Cardiac septum (tissue), 1 donor: ENCODE measurements around the gene DENND1A. TPM values are rescaled to one million over a fixed set of nuclear protein-coding genes. Genes with fewer than 3 reads are reported as not detected.

Source experiments
- DNase-seq: peaks from one replicate; pipeline ENCODE4 v3.0.0-alpha.2; 2020; ENCODE audit warnings: low spot score
- intact Hi-C: fragments of 100-400 bp; cut with DNase I; formaldehyde crosslinking; loops from one replicate; pipeline ENCODE4 v1.14.0; 2022
- total RNA-seq: library from RNA; stranded (reverse); fragmentation: NEBNext Ultra II Directional; extraction: Animal tissue kit (Norgen Biotek cat#: 25700); gene quantifications from one replicate; pipeline ENCODE4 v1.2.1, GENCODE V29; 2021
- donor health status: DM: no; HTN: no; CAD: no.

Gene DENND1A
- total RNA-seq, 1 donor from 2014 or later, result 16.0 TPM

DNA sequence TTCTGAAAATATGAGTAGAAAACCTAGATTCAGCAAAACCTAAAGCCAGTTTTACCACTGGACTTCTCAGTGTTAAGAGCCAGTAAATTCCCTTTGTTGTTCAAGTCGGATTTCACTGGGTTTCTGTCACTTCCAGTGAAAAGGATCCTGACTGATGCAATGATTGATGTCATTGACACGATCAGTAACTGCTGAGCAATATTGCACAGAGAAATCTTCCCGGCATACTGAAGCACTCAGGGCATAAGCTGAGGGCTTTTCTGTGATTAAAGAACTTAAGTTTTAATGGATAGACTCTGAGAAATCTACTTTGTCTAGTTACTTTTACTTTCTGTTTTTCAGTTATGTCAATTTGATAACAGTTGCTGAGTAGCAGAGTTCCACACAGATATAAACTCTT lies 61.9 kb downstream of the DENND1A start:
- DNase-seq, result no peak
- intact Hi-C loops, result no loop called here

DNA sequence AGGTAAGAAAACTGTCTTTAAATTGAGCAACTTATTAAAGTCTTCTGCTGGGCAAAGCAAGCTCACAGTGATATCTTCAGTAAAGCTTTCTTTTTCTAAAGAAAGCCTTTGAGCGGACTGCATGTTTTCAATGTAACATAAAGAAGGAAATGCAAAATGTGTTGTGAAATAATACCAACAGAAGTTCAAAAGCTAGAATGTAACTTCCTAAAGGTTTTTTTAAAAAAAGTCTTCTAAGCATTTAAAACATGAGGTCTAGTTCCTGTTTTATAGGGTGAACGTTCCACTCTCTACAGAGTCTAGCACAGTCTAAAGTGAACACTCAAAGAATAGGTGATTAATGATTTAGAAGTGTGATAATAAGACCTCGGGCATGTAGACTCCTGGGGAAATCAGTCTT lies 62.9 kb downstream of the DENND1A start:
- no peak for DNase-seq
- intact Hi-C loops, result no loop called here

DNA sequence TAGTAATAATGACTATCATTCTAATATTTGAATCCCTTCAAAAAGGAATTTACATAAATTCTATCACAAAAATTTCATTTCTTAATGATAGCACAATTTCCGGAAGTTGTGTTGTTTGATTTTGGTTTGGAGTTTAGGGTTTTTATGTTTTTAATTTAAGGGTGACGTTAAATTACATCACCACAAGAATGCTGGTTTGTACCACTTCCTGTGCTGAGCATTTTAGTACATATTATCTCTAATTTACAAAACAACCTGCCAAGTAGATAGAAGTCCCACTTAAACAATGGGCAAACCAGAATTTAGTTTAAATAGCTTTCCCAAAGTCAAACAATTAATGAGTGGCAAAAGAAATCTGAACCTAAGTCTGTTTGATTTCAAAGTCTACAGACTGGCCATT lies 63.4 kb downstream of the DENND1A start:
- no peak for DNase-seq
- intact Hi-C loops, result no loop called here

DNA sequence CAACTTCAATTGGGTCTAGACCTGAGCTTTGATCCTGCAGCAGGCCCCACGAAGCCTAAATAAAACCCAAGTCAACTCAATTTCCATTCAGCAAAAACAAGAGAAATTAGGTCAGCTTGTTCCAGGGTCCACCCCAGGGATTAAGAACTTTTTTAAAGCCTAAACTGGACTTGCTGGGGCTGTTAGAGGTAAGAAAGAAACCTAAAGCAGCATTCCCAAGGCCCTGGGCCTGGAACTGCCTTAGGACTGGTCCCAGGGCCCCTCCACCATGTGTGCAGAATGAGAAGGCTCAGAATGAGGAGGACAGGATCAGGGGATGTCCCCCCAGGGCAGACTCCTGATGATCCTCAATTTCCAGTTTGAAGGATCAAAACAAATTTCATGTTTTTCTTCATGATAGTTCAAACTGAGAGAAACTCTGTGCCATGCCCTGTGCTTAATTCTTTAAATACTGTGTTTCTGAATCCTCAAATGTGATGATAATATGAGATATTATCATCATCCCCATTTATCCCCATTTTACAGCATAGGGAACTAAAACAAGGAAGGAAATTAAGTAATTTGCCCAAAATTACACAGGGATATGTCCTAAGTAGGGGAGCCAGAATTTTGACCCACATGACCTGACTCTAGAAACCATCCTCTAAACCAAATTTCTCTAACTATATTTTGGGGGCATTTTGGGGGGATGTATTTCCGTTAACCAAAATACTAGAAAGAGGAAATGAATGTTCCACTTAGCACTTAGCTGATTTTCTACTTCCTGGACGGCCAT lies 64.5 kb downstream of the DENND1A start:
- intact Hi-C loops, result no loop called here
- no peak for DNase-seq

DNA sequence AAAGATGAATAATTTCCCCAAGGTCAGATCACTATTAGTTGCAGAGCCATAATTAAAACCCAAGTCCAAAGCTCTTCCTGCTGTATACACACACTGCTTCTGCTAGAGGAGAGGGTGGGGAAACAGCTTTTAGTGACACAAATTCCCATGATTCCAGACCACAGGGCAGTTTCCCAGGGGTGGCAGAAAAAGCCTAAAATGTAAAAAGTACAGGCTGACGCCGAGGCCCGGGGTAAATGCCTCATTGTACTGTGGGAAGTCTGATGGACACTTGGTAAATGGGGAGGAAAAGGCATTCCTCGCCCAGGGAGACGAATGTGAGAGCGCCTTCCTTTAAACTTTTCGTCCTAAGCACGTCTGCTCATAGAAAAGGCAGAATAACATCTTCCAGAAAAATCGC lies 65.7 kb downstream of the DENND1A start:
- intact Hi-C loops, result no loop called here
- DNase-seq, result no peak

DNA sequence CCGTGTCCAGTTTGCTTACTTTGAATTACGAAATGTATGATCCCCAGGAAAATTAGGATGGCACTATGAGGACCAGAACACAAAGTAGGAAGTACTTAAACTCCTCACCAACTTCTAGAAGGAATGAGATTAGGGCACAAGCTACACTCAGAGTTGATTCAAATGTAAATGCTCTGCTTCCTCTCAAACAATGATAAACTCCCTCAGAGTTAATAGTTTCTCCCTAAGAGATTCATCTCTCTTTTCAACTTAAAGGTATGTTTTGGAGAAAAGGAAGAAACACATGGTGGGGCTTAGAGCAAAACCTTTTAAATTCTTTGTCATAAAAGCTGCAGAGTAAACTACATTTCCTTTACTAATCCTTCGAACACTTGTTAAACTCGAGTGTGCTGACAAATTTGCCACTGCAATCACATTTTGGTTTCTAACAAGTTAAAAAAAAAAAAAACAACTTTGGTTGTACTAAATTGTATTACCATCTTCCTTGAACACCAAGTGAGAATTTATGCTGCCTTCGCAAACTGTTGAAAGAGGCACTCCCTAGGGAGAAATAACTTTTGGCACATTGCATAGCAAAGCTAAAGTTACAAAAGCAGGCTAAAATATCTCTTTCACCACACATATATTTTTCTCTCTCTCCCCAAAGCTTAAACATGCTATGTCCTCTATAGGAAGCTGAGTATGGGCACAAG lies 66.6 kb downstream of the DENND1A start:
- intact Hi-C loops, result no loop called here

DNA sequence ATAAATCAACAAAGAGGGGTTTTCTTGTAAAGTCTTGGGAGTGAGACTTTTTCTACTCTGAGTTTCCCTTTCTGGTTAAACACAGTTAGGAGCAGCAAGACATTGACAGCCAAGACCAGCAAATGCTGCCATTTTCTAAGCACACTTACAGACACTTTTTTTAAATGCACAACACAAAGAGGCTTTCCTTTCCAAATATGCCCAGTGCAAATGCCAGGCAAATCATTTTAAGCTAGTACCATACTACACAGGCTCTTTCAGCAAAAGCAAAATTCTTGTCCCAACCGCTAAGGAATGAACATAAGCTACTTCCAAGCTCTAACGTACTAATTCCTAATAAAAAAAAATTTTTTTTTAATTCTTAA lies 68.2 kb downstream of the DENND1A start:
- no peak for DNase-seq
- intact Hi-C loops, result no loop called here

More for the DNA sequence above, 66.6 kb downstream of the DENND1A start:
- DNase-seq, result no peak

DNA sequence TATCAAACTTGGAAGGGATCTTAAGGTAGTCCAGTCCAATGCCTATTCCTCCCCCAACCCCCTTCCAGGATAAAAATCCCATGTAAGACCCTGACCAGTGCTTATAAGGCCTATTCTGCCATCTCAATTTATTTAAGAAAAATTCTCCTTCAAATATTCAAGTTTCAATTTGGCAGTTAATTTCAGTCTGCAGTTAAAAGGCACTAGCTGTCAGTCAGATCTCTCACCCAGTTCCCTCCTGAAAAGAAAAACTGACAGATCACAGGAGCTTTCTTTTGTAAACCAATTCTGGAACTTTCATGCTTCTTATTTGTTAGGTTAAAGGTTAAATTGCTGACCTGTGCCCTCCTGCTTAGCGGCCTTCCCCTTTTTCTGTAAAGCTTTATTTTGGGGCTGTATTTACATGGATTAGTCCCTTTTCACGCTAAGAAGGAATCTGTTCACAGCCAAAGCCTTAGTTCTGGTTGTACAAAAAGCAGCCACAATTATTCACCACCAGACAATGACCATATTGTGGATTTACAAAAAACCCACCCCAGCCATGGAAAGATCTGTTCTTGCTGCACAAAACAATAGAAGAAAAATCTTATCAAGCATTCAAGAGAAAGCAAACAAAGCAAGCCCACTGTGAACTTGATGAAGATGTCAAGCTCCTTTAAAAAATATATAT lies 68.7 kb downstream of the DENND1A start:
- intact Hi-C loops, result no loop called here

DNA sequence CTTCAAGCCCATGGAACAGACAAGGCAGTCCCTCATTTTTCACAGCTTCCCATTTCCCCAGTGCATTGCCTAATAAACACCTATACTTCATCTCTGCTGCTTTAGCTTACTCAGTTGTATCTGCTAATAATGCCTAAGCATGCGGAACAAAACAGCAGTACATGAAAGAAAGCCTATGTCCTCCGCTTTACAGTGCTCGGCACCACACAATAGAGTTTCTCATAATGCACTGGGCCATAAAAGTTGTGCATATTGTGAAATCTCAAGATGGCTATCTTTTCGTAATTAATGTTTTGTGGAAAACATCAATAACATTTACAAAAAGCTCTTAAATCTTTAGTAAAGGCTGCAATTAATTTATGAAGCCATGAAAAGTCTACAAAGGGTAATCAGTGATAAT lies 69.3 kb downstream of the DENND1A start:
- intact Hi-C loops, result no loop called here
- no peak for DNase-seq

More for the DNA sequence above, 68.7 kb downstream of the DENND1A start:
- no peak for DNase-seq

DNA sequence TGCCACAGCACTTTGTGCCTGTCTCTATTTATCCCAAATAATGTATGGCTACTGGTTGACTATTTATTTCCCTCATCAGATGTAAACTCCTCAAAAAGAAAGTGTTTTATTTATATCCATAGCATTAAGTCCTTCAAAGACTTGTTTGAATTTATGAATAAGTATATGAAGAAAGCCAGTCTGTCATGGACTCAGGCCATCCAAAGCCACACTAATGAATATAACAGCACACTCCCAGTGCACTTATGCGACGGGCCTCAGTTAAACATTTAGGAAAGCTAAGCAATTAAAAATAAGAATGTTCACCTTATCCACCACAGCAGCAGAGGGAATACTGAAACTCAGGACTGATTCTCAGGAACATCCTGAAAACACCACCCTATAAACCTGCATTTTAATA lies 77.5 kb downstream of the DENND1A start:
- DNase-seq, result no peak
- intact Hi-C loops, result no loop called here

DNA sequence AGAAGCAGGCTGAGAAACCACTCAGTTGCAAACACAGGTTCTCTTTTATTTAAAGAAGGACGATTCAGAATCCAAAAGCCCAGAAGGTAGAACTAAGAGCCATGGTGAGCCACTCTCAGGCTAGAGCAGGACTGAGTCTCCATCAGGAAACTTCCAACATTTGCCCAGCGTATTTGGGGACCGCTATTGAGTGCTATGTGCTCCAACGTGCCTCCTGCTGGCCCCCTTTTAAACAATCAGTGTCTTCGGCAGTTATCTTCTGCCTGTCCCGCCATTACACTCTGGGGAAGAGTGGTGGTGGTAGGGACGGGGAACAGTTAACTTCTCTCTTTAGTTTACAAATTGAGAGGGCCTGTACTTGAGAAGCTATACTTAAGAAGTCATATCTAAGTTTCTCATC lies 78.1 kb downstream of the DENND1A start:
- no peak for DNase-seq
- intact Hi-C loops, result no loop called here

DNA sequence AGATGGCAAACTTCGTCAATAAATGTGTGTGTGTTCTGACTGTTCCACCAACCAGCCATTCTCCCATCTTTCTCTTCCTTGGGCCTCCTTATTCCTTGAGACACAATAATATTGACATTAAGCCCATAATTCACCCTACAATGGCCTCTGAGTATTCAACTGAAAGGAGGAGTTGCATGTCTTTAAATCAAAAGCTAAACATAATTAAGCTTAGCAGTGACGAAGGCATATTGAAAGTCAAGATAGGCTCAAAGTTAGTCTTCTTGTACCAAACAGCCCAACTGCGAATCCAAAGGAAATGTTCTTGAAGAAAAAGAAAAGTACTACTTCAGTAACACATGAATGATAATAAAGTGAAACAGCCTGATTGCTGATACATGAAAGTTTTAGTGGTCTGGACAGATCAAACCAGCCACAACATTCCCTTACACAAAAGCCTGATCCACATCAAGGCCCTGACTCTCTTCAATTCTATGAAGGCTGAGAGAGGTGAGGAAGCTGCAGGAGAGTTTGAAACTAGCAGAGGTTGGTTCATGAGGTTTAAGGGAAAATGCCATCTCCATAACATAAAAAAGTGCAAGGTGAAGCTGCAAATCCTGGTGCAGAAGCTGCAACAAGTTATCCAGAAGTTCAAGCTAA lies 81.4 kb downstream of the DENND1A start:
- DNase-seq, result no peak
- intact Hi-C loops, result no loop called here

DNA sequence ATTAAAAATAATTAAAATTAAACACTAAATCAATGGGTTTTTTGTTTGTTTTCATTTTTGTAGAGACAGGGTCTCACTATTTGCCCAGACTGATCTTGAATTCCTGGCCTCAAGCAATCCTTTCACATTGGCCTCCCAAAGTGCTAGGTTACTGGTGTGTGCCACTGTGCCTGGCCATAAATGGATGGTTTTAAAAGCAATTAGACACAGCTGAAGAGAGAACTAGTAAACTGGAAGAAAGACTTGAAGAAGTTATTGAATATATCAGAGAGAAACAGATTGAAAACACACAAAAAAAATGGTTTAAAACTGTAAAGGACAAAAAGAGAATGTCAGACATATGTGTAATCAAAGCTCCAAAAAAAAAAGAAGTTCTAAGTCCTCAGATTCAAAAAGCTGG lies 83.0 kb downstream of the DENND1A start:
- intact Hi-C loops, result no loop called here

DNA sequence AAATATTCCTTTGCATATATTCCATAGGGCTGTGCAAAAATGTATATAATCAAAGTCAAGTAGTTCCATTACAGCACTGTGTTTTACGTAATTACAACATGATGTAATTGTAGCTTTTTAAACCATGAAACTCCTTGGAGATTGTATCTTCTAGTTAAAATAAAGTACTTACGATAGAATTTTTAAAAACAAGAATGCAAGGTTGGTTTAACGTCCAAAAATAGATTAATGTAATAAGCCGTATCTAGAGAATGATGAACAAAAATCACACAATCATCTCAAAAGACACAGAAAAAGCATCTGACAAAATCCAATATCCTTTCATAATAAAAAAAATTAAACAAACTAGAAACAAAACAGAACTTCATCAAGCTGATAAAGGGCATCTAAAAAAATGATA lies 86.2 kb downstream of the DENND1A start:
- DNase-seq, result no peak
- intact Hi-C loops, result no loop called here

More for the DNA sequence above, 83.0 kb downstream of the DENND1A start:
- no peak for DNase-seq

DNA sequence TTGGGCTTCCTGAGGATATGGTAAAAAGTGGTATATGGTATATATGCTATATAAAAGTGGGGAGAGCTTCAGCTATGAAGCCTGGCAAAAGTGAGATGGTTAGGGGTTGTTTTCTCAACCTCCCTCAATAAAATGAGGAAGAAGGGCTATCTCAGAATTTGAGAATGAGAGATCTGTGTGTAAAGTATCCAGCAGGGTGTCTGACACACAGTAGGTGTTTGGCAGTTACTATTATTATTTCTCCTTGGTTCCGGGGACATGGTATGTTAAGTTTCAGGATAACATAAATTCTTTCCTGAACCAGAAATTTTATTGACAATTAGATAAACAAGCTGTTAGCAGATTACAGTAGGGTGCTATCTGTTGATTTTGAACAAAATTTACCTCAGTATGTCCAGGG lies 94.1 kb downstream of the DENND1A start:
- intact Hi-C loops, result loop anchor here (10.0 kb wide), 1 partner anchor 261 kb away; no protein-coding TSS in a partner anchor
- no peak for DNase-seq

DNA sequence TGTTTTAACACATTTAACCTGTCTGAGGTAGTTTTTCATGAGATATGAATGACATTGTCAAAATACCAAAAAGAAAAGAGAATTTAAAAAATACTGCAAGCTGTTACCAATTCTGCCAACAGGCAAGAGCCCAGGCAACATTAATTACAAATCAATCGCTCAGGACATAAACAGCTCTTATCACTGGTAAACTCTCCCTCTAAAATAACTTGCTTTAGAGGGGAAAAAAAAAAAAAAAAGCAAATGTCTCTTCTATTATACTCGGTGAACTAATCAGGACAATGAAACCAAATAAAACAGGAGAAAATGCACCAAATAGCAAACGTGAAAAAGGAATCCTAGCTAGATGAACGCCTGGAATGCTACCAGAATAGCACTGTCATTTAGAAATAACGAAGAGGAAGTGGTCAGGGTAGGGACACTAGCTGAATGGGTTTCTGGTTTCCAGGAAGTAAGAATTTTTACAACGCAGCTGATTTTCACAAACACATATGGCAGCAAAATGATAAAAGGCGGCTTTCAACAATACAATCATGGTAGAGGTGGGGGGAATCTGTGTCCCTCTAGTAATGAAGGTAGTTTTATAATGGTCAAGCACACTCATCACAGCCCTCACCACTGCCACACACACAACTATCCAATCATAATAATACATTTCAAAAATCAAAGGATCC lies 94.9 kb downstream of the DENND1A start:
- DNase-seq, result no peak
- intact Hi-C loops, result loop anchor here (10.0 kb wide), 1 partner anchor 260 kb away; no protein-coding TSS in a partner anchor

DNA sequence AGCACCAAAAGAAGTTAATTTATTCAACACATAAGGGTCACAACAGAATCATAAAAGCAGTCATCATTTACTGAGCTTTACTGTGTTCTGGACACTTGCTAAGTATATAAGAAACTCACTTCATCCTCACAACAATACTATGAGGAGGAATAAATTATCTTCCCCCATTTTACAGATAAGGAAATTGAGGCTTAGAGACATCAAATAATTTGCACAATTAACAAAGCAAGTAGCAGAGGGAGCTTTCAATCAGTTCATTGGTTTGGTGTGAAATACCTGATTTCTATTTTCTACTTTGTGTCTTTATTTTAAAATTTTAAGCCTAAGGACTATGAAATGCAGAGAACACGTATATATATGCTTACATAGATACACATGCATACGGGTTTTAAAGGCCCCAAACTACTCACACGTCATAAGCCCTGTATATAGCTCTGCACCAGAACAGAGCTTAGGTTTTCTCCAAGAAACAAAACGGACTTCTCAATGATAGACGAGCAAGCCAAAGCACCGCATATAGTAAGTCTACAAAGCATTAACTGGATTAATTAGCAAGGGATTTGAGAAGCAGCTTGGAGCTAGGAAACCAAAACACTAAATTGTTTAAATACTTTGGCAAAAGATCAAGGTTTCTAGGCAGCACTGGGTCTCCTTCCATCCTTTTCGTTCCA lies 95.6 kb downstream of the DENND1A start:
- intact Hi-C loops, result loop anchor here (10.0 kb wide), 1 partner anchor 260 kb away; no protein-coding TSS in a partner anchor
- DNase-seq, result no peak

DNA sequence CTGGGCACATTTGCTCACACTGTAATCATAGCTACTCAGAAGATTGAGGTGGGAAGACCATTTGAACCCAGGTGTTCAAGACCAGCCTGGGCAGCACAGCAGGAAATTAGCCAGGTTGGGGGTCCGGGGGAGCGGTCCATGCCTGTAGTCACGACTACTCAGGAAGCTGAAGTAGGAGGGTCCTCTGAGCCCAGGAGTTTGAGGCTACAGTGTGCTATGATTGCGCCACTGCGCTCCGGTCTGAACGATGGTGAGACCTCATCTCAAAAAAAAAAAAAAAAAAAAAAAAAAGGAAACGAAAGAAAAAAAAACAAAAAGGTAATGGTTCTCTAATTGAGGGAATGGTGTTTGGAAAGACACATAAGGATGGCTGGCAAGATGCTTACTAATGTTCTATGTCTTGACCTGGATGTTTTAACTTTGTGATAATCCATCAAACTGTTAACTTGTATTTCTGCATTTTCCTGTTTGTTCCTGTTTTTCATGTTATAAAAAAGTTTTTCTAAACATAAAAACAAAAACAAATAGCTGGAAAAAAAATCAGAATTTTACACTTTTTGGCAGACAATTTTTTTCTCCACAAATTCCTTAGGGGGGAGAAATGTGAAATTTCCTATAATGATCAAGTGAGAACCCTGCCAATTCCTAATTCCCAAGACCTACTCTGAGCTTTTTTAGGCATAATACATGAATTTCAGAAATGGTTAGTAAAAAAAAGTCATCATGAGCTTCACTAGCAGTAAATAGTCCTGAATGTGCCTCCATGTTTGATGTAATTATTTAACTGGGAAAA lies 96.9 kb downstream of the DENND1A start:
- DNase-seq, result no peak

More for the DNA sequence above, 96.9 kb downstream of the DENND1A start:
- intact Hi-C loops, result loop anchor here (10.0 kb wide), 1 partner anchor 258 kb away; no protein-coding TSS in a partner anchor
